ENCODE measurements around the gene NEURL1.
"Not testable (repeated sequence)": the region's sequence is repeated elsewhere in the genome, so short reads cannot be mapped to it uniquely, and the experiment has no call there.

The NEURL1 gene

DNA sequence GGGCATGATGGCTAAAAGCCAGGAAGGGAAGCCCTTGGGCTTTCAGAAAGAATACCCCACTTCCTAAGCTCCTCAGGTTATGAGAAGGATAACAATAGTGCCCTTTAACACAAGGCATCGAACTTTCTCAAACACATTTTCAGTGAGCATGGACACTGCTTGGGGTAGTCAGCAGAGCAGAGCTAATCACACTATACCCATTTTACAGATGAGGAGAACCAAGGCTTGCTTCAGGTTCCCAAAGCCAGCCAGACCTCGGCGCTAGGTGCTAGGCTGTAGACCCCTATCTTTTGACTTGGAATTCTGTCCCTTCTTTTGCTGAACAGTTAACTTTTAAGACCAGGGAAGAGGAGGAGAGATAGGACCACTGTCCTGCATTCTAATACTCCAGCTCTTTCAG is 1.8 kb downstream of the NEURL1 start:
- DNase-seq: no peak

DNA sequence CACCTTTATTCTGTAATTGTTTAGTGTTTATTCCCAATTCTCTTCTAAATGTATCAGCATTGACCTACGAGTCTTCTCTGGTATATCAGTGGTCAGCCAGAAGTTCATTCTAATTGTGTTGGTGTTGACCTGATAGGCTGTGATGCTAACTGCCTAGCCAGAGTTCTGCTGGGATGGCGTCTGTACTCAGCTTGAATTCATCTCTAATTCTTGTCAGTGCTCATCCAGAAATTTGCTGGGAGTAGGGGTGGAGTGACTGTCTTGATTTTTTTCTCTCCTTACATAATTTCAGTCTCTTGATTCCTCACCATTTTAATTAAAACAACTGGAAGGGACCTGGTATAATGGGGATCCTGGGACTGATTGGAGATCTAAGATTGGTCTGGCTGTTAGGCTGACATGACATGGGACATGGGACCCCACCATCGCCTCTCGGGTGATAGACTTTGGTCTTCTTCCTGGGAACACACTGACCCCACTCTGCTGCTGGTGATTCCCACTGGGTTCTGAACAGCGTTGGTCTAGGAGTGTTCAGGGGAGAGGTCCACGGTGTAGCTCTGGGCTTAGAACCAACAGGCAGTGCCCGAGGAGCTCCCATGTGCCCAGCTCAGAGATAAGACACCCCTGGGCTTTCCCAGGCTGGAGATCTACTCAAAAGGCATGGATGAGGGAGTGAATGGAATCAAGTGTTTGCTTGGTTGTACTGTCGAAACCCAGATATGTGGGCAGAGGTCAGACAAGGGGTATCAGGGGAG is 3.8 kb downstream of the NEURL1 start:
- DNase-seq: no peak

DNA sequence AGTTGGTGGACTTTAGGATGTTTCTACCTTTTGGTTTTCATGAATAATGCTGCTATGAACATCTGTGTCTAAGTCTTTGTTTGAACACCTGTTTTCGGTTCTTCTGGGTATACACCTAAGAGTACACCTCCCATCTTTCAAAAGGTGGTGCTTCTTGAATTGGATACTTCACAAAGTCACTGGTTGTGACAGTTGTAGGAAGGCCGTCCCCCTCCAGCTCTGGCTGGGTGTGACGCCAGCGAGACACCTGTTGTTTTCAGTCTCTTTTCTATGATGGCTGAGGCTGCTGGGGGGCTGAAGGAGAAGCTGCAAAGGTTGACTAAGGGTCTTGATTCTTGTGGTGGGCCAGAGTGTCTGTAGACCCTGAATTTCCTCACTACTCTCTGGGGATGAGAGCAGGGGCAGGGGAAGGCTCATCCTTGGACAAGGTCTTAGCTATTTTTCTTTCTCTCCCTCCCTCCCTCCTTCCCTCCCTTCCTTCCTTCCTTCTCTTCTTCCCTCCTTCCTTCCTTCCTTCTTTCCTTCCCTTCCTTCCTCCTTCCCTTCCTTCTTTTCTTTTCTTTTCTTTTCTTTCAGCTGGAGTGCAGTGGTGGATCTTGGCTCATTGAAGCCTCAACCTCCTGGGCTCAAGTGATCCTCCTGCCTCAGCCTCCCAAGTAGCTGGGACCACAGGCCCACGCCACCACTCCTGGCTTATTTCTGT is 5.6 kb downstream of the NEURL1 start:
- no peak for DNase-seq

DNA sequence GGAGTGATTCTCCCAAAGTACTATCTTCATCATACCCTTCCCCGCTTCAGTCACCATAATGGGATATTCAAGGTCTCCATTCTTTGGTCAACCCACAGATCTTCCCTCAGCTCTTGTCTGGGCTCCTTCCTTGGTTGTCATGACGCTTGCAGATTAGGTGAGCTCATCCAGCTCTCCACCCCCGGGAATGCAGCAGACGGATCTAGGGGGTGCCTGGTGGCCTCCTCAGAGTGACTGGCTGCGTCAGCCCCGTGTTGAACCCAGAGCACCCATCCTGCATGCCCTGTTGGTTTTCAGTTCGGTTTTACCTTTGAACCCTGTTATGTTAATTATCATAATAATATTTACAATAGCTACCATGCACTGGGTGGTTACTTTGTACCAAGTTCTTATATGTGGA is 6.4 kb downstream of the NEURL1 start:
- no peak for DNase-seq

DNA sequence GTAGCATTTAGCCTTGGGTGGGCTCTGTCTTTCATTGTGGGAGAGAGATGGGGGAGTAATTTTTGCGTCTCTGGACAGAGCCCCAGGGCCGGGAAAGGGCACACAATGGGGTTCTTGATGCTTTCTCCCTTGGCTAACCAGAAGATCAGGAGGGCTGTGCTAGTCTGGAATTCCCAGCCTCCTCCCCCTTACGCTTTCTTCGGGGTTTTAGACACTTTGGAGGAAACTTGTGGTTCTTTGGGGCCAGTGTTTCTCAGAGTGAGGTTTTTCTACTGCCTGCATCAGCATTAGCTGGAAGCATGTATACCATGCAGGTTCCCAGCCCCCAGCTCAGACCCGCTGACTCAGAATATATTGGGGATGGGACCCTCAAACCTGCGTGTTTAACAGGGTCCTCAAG is 7.0 kb downstream of the NEURL1 start:
- DNase-seq: no peak

DNA sequence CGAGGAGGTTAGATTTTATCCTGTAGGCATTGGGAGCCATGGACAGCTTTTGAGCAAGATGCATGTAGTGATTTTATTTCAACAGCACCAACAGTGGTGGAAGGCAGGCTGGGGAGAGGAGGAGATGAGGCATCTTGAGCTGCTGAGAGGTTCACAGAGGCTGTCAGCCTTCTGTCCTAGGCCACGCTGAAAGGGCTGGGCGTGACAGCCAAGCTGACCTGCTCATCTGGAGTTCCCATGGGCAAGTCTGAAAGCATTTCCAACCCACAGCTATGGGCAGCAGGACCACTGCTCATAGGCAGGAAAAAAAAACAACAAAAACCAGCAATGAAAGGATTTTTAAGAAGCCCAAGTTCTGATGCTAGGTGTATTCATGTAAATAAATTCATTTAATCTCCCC is 7.7 kb downstream of the NEURL1 start:
- no peak for DNase-seq

DNA sequence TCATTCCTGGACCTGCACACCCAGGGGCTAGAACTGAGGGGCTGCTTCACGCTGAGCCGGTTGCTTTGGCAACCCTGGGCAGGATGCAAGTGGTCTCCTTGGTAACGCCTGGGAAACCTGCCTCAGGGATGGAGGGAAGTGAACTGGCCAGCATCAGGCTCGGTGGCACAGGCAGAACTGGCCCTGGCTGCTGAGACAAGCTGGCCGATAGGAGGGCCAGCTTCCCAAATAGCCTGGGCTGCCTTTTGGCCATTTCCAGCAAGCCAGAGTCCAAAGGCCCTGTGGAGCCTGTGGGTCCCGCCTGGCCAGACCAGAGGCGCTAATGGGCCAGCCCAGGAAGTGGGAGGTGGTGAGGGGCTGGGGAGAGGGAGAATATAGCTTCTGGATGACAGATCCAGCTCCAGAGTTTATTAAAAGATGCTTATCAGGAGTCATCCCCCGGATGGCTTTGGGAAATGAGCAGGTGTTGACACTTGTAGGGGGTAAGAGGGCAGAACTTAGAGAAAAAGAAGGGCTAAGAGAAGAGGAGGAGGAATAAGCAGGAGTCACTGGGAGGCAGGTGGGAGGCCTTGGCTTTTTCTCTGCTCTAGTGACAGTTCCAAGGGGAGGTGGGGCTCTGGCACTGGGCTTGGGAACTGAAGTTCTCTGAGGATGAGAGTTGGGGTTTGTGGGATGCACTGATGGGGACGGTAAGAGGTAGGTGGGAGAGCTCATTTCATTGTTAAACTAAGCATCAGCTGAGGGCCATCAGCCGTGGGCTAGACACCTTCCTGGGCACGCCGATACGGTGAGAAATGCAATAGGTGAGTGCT is 9.6 kb downstream of the NEURL1 start:
- DNase-seq: no peak

DNA sequence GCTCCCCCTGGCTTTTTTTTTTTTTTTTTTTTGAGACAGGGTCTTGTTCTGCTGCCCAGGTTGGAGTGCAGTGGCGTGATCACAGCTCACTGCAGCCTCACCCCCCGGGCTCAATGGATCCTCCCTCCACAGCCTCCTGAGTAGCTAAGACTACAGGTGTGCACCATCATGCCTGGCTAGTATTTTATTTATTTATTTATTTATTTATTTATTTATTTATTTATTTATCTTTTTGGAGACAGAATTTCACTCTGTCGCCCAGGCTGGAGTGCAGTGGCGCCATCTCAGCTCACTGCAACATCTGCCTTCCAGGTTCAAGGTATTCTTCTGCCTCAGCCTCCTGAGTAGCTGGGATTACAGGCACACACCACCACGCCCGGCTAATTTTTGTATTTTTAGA is 10.3 kb downstream of the NEURL1 start:
- not testable (repeated sequence) for DNase-seq

DNA sequence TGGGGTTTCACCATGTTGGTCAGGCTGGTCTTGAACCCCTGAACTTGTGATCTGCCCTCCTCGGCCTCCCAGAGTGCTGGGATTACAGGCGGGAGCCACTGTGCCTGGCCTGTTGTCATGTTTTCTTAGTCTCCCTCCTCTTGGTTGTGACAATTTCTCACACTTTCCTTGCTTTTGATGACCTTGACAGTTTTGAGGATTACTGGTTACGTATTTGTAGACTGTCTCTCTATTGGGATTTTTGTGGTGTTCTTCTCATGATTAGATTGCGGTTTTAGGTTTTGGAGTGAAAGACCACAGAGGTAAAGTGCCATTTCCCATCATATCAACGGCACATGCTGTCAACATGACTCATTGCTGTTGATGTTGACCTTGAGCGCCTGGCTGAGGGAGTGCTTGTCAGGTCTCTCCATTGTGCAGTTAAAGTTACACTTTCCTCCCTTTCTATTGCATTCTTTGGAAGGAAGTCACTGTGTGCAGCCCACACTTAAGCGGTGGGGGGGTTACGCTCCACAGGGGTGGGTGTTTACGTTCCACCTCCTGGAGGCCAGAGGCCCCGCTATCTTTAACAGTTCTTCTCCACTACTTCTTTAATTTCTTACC is 10.8 kb downstream of the NEURL1 start:
- DNase-seq: peak in 1 of 2 donors; percentile 48

DNA sequence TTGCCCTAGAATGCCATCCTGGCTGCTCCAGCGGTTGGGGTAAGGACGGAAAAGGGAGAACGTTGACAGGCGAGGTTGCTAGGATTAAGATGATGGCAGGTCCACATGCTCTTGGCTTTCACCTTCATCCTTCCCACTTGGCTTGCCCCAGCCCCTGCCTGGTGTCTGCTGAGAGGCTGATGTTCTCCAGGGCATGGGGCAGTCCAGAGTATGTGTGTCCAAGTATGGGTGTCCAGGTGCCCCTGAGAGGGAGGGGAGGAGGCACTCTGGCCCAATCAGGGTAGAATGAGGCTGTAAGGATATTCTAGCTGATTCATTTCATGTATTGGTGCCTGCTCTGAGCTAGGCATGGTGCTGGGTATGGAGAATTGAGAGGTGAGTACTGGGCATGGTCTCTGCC is 12.6 kb downstream of the NEURL1 start:
- no peak for DNase-seq

DNA sequence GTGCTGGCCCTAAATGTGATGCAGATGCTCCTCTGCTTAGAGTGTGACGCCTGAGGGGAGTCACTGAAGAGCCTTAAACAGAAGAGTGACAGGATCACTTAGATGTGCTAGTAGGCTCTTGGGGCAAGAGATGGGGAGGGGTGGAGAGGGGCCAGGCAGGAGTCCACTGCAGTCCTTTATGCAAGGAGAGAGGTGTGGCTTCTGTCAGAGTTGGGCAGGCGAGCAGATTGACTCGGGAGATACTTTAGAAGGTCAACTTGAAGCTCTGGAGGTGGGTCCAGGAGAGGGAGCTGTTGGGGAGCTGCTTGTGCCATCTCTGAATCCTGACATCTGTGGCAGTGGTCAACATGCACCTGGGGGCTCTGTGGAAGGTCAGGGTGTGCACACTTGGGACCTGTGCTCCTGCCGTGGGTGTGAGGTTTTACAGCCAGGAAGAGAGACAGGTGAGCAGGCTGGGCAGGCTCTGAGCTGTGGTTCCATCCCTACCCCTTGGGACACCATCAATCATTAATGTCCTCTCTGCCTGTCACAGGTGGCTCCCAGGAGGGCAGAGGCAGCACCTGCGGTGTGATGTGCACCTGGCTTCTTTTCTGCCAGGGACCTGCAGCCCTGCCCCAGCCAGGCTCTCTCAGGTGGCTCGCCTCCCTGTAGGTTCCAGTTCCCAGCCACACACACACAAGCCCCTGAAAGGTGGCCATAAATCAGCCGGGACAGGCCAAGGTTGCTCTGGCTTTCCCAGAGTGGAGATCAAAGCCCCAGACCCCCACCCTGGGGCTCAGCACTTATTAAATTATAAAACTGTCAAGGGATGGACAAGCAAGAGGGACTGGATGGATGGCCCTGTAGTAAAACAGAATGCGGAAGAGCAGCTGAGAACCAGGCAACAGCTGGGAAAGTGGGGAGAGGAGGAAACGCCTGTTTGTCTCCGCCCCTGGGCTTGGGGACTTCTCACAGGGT is 14.0 kb downstream of the NEURL1 start:
- DNase-seq: no peak

DNA sequence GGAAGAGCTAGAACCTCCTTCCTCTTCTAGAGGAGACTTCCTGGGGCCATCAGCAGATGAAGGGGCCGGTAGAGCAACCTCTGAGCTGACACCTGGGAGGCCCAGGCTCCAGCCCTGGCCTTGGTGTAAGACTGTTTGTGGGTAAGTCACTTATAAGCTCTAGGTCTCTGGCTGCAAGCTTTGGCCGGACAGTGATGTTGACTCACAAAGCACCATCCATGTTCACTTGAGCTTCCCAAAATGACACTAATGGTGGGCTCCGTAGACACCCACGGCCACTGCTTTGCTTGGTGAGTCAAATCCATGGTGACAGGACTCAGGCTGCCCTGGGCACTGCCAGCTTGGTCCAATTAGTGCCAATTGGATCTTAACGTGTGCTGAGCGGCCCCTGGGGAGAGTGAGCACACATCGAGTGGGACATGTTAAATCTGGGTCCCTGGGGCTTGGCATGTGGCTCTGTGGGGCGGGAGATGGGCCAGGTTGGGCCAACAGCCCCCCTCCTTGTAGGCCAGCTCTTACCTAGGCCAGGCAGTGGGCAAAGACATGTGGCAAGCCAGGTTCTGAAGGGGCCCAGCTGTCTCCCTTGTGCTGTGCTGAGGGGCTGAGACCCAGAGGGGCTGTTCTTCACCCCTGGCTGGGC is 16.7 kb downstream of the NEURL1 start:
- no peak for DNase-seq

DNA sequence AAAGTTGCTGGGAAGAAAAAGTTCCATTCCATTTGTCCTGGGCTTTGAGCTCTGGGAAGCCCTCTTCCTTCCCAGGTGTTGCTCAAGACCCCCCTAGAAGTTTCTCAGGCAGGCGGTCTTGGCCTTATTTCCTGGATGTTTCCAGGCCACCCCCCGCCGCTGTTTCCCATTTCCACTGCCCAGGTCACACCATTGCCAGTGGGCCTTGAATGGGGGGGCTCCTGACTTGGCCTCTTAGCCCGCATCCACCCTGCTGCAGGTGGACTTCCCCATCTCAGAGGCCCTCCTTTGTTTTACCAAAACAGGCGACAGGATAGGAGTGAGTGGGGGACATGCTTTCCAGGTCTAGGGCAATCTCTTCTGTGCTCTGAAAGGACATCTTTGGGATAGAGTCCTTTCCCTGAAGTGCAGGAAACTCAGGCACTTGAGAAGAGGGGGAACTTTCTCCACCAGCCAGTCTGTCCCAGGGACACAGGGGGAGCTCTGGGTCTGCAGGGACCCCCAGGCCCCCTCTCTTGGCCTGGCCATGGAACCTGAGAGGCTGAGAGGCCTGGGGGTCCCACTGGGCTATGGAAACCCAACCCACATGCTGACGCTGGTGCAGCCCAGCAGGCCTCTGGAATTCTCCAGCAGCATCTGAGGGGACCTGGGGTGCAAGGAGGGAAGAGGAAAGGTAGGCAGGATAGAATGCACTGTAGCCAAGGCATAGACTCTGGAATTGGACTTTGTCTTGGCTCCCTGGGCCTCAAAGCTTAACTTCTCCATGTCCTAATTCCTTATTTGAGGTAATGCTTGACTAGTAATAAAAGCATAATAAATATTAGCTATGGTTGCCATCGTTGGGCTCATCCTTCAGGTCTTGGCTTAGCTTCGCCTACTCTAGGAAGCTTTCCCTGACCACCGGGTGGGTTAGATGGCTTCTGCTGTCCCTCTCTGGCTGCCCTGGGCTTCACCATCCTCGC is 17.6 kb downstream of the NEURL1 start:
- no peak for DNase-seq

DNA sequence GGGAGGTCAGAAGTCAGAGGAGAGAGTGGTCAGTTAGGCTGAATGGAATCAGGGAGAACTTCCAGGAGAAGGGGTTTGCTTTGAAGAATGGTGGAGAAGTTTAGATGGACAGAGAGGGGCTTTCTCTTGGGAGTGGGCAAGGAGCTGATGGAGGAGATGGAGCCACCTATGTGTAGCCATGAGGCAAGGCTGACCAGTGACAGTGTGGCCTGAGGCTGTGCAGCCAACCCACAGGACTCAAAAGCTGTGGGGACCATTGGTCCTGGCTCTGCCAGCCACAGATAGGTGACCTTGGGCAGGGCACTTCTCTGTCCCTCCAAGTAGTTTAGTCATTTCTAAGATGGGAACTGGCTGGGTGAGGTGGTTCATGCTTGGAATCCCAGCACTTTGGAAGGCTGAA is 18.7 kb downstream of the NEURL1 start:
- no peak for DNase-seq

DNA sequence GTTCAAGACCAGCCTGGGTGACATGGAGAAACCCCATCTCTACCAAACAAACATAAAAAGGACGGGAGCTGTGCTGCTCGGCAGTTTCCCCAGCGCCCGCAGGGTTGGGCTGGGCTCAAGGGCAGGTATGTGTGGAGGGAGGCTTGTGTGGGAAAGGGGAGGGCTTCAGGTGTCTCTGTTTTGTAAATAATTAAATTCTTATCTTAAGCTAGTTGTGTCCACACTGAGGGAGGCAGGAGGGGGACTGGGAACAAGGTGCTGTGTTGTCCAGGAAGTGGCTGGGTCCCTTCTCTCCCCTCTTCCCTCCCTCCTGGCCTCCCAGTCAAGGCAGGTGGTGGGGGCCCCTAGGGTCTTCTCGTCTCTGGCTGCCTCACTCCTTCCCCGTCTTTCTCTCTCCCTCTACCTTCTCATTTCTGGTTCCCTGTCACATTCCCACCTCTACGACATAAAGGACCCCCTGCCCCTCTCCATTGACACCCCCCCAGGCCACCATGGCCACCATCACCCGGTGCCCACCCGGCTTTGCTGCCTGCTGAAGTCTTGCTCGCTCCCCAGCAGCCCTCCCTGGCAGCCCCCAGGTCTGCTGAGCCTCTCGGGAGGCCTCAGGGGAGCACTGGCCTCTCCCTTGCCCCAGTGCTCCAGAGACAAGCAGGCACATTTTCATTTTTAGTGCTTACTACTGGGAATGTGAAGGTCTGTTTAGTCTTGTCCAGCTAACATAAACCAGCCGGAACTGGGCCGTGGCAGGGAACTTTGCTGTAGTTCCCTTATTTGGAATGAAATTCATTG is 19.3 kb downstream of the NEURL1 start:
- no peak for DNase-seq

DNA sequence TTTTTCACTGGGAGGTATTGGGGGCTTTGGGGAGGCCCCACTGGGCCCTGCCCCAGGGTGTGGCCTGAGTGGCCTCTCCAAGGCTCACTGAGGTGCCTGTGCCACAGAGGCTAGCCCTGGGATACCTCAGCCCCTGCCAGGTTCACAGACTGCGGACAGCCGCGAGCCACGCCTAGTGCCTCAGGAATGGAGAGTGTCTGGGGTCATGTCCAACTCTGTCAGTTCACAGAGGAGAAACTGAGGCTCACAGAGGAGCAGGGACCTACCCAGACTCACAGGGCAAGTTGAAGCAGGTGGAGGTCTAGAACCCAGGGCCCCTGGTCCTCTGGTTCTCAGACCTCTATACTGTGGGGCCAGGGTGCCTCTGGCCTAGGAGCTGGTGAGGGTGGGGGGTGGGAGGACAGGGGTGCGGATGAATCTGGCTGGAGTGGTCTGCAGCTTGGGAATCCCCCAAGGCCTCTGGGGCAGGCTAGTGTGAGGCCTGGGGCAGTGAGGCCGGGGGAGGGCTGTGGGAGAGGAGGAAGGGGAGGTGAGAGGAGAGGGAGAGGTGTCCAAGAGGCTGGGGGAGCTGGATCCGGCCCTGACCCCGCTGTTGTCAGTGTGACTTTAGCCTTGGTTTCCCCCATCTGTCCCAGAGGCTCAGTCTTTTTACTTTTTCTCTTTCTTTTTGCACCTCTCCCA is 20.0 kb downstream of the NEURL1 start:
- no peak for DNase-seq

DNA sequence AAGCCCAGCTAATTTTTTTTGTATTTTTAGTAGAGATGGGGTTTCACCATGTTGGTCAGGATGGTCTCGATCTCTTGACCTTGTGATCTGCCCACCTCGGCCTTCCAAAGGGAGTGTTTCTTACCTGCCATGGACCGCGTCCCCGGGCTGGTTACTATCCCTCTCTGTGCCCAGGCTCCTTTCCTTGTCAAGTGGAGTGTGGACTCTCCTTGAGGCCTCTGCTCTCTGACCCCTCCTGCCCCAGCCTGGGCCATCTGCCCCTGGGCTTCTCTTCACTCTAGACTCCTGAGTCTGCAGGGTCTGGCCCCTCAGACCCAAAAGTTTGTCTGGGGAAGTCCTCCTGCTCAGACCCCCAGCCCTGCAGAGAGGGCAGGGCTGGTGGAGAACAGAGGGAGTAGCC is 20.7 kb downstream of the NEURL1 start:
- no peak for DNase-seq

DNA sequence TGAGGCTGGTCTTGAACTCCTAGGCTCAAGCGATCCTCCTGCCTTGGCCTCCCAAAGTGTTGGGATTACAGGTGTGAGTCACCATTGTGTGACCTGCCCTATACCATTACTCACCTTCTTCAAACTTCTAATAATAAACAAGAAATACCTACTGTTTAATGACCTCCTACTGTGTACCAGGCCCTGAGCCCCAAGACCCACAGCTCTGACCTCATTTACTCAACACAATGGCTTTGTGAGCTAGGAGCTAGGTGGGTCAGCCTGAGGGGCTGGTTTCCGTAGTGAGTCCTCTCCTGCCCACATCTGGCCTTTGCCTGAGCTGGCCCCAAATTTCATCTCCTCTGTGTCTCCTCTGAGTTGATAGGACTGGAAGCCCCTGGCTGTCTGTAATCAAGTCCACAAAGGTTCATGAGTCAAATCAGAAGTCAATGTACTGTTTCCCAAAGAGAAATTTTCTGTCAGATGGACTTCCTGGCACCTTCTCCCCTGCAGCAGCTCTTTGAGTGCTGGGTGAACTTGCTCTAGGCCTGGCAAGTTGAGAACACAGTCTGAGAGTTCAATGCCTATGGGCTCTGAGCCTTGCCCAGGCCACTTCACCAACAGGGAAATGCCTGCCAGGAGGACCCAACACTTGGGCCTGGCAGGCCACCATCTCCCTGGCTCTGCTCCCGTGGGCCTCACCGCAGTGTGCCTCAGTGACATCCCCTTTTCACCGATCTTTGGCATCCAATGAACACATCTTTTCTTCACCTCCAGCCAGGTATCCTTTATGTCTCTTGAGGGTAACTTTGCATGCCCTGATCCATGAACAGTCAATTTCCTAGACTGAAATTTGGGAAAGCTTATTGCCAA is 24.0 kb downstream of the NEURL1 start:
- DNase-seq: no peak
